HL-60/S4 (cell line): ENCODE measurements around the gene DOLK.

Source experiments
- in situ Hi-C: fragments of 300-500 bp; cut with MboI; formaldehyde crosslinking; loops from 2 replicates; pipeline ENCODE4 v1.14.3; 2022; ENCODE audit warnings: low sequenced_read_pairs

Gene DOLK

GRCh38 chr9:128936171-128936865, 11.1 kb downstream of the DOLK start:
- in situ Hi-C loops, result loop anchor here (25.0 kb wide), 1 partner anchor 199 kb away; no protein-coding TSS in a partner anchor

GRCh38 chr9:128933731-128934130, 13.7 kb downstream of the DOLK start:
- in situ Hi-C loops, result loop anchor here (25.0 kb wide), 1 partner anchor 196 kb away; no protein-coding TSS in a partner anchor

GRCh38 chr9:128929560-128929959, 17.8 kb downstream of the DOLK start:
- in situ Hi-C loops, result loop anchor here (5.0 to 25.0 kb wide), 2 partner anchors 67 to 192 kb away; no protein-coding TSS in a partner anchor

- in situ Hi-C loops, result loop anchor here (5.0 to 25.0 kb wide), 2 partner anchors 66 to 191 kb away; no protein-coding TSS in a partner anchor
Measured at GRCh38 chr9:128928624-128929023, 18.8 kb downstream of the DOLK start.

GRCh38 chr9:128927731-128928411, 19.5 kb downstream of the DOLK start:
- in situ Hi-C loops, result loop anchor here (5.0 to 25.0 kb wide), 2 partner anchors 66 to 191 kb away; no protein-coding TSS in a partner anchor

GRCh38 chr9:128923493-128923883, 23.9 kb downstream of the DOLK start:
- in situ Hi-C loops, result no loop called here

- in situ Hi-C loops, result no loop called here
Measured at GRCh38 chr9:128921881-128922763, 25.3 kb downstream of the DOLK start.

- in situ Hi-C loops, result no loop called here
Measured at GRCh38 chr9:128920381-128921058, 26.9 kb downstream of the DOLK start, which contains the start of gene PHYHD1. Gene PHYHD1 (plus strand): TSS chr9:128920982. CDS start chr9:128922324, 1,342 bp downstream.

- in situ Hi-C loops, result no loop called here
Measured at GRCh38 chr9:128919402-128920089, 27.9 kb downstream of the DOLK start.

- in situ Hi-C loops, result no loop called here
Measured at GRCh38 chr9:128918921-128919320, 28.5 kb downstream of the DOLK start.

- in situ Hi-C loops, result no loop called here
Measured at GRCh38 chr9:128917151-128917849, 30.1 kb downstream of the DOLK start.

- in situ Hi-C loops, result no loop called here
Measured at GRCh38 chr9:128916745-128917144, 30.7 kb downstream of the DOLK start.

GRCh38 chr9:128916204-128916603, 31.2 kb downstream of the DOLK start:
- in situ Hi-C loops, result no loop called here

- in situ Hi-C loops, result no loop called here
Measured at GRCh38 chr9:128913995-128914772, 33.2 kb downstream of the DOLK start.

- in situ Hi-C loops, result no loop called here
Measured at GRCh38 chr9:128913048-128913900, 34.1 kb downstream of the DOLK start.

GRCh38 chr9:128912270-128912853, 35.0 kb downstream of the DOLK start:
- in situ Hi-C loops, result no loop called here

- in situ Hi-C loops, result no loop called here
Measured at GRCh38 chr9:128911529-128912035, 35.8 kb downstream of the DOLK start.
